NCI-H2196 (cell line): Measurements from ENCODE around the gene SPPL3.
"Not testable (repeated sequence)": the region's sequence is repeated elsewhere in the genome, so short reads cannot be mapped to it uniquely, and the experiment has no call there.

Experiments
- DNase-seq: peaks from one replicate; lab custom pipeline; 2025; ENCODE audit not compliant: unreplicated experiment; lab: John Stamatoyannopoulos, UW

Gene SPPL3

DNA sequence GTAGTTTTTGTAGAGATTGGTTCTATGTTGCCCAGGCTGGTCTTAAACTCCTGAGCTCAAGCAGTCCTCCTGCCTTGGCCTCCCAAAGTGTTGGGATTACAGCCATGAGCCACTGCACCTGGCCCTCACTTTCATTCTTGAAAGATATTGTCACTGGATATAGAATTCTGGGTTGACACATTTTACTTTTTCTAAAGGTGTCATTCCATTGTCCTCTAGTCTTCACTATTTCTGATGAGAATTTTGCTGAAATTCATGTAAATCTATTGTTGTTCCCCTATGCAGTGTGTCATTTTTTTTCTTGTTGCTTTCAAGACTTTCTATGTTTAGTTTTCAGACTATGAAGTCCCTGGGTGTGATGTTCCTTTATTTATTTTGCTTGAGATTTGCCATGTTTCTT, 149.4 kb downstream of the SPPL3 start:
- no peak for DNase-seq

DNA sequence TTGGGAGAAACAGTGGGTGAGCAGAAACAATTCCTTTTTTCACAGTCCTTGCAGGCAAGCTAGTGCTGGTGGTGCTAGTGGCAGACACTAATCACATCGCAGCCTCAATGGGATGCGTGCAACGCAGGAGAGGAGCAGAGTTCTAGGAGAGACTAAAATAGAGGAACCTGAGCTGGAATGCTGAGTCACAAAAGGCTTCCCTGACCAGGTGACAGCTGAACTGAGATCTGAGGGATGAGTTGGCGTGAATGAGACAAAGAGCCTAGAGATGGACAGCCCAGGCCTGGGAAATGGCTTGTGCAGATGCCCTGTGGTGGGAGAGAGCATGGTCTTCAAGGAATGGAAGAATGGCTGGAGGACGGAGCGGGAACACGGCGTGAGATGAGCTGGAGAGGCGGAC, 152.8 kb downstream of the SPPL3 start:
- no peak for DNase-seq

DNA sequence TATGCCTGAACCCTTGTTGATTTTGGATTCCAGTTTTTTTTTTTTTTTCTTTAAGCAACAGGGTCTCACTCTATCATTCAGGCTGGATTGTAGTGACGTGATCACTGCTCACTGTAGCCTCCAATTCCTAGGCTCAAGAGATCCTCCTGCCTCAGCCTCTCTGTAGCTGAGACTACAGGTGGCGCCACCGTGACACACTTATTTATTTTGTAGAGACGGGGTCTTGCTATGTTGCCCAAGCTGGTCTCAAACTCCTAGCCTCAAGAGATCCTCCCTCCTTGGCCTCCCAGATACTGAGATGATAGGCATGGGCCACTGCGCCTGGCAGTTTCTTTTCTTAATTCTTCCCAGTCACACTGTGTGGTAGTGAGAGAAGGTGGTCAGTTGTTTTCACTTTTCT, 153.4 kb downstream of the SPPL3 start:
- DNase-seq: no peak

DNA sequence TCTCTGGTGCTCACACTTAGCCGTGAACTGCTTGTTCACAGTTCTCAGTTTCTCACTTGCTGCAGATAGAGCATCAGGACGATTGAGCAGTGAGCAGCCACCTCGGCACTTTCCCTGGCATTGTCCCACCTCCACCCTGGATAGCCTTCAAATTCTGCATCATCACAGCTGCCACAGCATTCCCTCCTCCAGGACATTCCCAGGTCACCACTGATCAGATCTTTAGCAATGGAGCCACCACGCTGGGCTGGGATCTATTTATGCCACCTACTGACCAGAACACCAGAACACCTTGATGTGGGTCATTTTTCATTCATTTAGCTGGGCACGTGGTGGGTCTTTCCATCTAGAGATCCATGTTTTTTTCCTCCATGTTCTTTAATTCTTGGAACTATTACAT, 154.9 kb downstream of the SPPL3 start:
- DNase-seq: no peak

DNA sequence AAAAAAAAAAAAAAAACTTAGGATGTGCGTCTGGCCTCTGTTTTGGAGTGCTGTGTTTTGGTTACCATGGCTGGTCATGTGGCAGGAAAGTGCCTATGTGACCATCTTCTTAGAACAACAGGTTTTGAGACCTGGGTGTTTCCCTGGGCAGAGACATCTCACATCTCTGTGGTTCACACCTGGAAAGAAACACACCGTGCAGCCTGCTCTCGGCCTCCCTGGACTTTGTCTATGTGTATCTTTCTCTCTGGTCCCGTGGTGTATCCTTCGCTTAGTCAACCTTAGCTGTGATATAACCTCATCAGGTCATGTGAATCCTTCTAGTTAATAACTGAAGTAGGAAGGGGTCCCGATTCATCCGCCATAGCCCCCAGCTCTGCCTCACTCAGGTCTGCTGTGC, 155.9 kb downstream of the SPPL3 start:
- no peak for DNase-seq

DNA sequence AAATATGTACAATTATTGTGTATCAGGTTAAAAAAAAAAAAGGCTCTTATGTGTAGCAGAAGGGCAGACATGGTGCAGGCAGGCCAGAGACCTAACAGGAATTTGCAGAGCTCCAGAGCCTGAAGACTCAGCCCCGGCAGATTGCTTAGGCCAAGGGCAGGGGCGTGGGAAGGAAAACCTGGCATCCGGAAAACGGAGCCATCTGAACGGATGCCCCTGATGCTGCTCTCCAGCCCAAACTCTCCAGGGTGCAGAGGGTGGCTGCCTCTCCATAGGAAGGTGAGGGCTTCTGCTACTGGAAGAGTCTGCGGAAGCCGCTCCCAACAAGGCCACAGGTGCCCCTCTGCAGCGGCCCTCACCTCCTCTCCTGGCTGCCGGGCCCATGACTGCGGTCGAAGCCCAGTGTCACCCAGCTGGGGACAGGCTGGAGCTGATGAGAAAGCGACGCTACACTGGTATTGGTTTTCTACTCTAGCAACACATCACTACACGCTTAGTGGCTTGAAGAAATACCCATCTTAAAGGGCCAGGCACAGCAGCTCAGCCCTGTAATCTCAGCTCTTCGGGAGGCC, 159.2 kb downstream of the SPPL3 start:
- DNase-seq: no peak

DNA sequence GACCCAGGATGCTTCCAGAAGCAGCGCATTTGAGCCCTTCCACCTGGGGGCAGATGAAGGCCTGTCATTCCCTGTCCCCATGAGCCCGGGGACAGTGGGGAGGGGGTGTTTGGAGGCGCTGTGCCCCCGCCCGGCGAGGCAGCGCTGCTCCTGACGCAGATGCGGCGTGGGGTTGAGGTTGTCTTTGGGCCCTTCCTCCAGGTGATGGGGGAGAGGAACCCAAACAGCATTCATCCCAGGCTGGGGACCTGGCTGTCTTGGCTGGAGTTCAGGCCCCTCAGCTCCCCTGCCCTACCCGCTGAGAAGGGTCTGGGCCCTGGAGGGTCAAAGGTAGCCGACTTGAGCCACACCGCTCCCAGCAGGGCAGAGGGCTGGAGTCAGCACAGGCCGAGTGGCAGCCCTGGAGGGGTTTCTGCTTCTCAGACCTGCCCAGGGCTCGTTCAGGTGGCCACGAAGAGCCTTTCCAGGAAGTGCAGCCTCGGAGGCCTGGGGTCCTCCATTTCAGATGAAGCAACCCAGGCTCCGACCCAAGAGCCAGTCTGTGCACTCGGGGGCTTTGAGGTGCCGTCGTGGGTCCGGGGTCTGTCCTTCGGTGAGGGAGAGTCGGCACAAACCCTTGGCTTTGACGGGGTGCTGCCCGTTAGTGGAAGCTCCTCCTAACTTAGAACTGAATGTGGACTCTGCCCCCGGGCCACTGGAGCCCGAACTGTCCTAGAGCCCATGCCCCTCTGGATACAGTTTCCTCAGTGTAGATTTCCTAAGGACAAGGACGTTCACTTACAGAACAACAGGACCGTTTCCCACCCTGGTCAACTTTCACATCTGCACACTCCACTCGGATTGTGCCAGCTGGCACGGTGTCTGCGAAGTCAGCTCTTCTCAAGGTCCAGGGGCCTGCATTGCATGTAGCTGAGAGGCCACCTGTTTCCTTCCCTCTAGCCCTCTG, 162.4 kb downstream of the SPPL3 start:
- no peak for DNase-seq

DNA sequence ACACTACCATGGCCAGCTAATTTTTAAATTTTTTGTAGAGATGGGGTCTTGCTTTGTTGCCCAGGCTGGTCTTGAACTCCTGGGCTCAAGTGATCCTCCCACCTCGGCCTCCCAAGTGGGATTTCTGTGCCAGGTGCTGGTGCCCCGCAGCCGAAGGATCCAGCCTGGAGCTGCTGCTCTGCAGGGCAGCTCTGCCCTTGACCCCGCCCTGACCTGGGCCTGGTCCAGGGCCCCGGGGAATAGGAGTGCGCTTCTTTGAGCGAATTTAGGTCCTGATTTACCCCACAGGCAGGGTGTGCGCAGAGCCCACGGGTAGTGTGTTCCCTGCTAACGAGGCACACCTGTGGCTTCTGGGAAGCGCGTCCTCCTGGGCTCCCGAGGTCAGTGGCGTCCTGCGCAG, 163.3 kb downstream of the SPPL3 start:
- no peak for DNase-seq

DNA sequence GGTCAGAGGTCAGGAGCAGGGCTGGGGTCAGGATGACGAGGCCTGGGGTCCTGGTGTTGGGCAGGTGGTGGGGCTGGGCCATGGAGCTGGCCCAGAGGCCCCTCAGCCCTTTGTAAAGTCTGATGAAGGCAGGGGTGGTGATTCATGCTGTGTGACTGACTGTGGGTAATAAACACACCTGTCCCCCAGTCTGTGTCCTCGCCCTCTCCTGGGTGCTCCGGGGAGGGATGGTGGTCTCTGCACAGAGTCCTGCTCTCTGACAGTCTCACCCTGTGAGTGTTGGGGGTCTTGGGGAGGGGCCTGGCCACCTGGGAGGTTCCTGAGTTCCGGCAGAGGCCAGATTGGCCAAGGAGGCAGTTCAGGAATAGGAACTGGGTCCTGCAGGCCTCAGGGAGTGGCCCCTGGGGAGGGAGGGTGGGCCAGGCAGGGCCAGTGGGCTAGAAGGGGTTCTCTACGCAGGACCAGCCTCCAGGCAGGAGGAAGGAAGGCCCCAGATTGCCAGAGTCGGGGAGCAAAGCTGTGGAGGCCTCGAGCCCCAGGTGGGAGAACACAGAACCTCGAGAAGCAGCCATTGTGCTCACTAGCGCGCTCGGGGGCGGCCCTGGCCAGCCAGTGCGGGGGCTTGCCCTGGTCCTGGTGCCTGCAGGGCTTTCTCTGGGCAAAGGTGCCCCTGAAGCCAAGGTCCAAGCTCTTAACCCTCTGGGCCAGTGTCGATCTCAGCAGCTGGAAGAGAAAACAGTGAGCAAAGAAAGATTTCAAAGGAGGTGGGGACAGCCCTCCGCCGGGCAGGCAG, 164.1 kb downstream of the SPPL3 start:
- no peak for DNase-seq

DNA sequence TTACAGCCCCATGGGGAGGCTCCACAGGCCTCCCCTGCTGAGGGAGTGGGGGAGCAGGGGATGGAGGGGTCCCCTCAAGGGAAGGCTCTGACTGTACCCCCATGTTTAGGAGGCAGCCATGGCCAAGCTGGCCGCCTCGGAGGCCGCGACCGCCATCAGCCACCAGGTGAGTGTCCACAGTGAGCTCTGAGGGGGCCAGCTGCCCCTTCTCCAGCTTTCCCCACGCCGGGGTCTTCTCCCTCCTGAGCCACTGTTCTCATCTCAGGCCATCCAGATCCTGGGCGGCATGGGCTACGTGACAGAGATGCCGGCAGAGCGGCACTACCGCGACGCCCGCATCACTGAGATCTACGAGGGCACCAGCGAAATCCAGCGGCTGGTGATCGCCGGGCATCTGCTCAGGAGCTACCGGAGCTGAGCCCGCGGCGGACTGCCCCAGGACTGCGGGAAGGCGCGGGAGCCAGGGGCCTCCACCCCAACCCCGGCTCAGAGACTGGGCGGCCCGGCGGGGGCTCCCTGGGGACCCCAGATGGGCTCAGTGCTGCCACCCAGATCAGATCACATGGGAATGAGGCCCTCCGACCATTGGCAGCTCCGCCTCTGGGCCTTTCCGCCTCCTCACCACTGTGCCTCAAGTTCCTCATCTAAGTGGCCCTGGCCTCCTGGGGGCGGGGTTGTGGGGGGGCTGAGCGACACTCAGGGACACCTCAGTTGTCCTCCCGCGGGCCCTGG, 165.0 kb downstream of the SPPL3 start:
- no peak for DNase-seq

DNA sequence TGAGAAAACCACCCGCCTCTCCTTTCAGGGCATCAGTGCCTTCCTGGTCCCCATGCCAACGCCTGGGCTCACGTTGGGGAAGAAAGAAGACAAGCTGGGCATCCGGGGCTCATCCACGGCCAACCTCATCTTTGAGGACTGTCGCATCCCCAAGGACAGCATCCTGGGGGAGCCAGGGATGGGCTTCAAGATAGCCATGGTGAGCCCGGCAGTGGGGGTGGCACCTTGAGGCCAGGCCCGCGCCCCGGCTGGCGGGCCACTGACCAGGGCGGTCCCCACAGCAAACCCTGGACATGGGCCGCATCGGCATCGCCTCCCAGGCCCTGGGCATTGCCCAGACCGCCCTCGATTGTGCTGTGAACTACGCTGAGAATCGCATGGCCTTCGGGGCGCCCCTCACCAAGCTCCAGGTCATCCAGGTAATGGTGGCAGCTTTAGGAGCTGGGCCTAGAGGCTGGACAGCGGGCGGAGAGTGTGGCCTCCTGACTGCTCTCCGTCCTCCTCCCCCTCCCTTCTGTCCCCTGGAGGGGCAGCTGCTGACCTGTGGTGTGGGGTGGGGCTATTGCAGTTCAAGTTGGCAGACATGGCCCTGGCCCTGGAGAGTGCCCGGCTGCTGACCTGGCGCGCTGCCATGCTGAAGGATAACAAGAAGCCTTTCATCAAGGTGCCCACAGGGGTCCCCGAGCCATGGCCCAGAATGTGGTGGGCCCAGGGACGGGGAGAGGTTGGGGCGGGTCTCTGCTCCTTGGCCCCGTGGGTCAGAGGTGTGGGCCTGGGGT, 165.7 kb downstream of the SPPL3 start:
- no peak for DNase-seq

DNA sequence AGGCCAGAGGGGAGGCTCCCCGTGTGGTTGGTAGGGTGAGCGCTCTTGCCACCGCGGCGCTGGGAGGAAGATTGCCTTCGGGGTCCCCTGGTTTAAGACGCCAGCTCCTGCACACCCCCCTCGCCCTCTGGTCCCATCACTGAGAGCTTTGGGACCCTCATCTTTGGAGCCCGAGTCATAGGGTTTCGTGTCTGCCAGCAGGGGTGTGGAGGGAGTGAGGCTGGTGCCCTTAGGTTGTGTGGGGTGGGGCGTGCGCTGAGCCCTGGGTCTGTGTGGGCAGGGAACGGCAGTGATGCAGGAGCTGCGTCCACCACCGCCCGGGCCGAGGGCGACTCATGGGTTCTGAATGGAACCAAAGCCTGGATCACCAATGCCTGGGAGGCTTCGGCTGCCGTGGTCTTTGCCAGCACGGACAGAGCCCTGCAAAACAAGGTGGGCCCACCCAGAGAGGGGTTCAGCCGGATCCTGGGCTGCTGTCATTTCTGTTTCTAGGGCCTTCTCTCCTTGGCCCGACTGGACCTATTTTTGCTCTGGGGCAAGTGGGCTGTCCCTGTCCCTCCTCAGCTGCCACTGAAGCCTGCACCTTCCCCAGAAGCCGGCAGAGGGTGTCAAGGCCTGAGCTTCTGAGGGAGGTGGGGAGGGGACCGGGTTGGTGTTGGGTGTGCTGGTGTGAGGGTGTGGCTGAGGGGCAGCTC, 166.5 kb downstream of the SPPL3 start:
- DNase-seq: no peak

DNA sequence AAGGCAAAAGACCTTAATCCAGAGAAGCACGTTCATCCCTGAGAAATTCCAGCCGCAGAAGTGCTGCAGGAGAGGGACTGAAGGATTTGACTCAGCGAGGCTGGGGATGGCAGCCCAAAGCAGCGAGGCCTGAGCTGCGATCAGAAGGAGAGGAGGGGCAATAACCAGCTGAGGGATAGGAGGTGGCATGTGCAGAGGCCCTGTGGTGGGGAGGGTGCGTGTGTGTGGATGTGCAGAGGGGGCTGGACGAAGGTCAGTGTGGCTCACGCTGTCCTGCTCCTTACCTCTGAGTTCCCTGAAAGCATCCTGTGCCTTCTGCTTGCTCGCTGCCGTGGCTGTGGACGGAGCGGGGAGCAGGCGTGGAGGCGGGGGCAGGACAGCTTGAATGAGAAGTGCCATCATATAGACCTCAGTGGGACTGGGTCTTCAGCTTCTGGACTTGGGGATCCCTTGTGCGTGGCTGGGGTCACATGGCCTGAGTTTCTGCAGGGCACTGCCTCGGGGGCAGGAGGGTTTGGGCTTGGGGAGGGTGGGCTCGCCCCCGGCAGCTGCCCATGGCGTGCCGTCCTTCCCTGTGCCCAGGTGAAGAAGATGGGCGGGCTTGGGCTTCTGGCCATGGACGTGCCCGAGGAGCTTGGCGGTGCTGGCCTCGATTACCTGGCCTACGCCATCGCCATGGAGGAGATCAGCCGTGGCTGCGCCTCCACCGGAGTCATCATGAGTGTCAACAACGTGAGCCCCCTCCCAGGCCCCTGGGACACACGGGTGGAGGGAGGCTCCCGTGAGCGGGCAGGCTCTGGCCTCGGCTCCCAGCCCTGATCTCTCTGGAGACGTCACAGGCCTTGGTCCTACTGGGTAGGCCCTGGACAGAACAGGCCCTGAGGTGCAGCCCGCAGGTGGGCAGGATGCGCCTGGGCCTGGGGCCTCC, 167.5 kb downstream of the SPPL3 start:
- DNase-seq: no peak

DNA sequence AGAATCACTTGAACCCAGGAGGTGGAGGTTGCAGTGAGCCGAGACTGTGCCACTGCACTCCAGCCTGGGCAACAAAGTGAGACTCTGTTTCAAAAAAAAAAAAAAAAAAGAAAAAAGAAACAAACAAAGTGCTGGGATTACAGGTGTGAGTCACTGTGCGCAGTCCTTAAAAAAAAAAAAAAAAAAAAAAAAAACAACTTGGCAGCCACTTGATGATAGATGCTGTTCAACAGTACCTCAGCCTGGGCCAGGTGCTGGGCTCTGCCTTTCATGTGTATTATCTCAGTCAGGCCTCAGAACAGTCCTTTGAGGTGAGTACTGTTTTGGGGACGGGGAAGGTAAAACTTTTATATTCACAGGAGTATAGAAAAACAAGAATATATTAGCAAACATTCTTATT, 169.0 kb downstream of the SPPL3 start:
- DNase-seq: no peak

DNA sequence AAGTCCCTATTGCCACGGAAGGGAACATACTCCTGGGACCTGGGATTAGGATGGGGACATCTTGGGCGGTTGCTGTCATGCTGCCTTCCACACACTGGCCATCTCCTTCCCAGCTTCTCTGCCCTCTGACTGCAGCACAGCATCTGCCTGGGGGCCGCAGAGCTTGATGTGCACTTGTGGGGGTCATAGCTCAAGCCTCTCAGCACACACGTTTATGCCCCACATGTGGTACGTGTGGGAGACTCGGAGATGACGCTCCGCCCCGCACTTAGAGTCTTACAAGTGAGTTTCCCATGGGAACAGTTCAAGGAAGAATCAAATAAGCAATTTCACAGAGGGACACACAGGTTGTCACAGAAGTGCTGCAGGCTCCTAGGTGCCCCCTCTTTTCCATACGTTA, 169.9 kb downstream of the SPPL3 start:
- DNase-seq: no peak

DNA sequence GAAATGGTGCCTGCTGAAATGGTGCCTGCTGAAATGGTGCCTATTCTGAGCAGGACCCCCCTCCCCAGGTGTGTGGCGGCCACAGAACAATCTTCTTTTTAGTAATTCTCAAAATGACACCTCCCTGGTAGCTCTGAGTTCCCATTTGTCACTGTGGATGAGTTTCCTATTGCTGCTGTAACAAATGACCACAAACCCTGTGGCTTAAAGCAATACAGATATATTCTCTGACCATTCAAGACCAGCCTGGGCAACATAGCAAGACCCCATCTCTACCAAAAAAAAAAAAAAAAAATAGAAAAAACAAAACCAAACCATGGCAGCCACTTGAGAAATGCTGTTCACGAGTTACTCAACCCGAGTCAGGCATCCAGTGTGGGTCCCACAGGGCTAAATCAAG, 170.6 kb downstream of the SPPL3 start:
- DNase-seq: no peak

DNA sequence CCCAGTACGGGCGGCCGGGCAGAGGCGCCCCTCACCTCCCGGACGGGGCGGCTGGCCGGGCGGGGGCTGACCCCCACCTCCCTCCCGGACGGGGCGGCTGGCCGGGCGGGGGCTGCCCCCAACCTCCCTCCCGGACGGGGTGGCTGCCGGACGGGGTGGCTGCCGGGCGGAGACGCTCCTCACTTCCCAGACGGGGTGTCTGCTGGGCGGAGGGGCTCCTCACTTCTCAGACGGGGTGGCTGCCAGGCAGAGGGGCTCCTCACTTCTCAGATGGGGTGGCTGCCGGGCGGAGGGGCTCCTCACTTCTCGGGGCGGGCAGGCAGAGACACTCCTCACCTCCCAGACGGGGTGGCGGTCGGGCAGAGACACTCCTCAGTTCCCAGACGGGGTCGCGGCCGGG, 172.0 kb downstream of the SPPL3 start:
- not testable (repeated sequence) for DNase-seq

DNA sequence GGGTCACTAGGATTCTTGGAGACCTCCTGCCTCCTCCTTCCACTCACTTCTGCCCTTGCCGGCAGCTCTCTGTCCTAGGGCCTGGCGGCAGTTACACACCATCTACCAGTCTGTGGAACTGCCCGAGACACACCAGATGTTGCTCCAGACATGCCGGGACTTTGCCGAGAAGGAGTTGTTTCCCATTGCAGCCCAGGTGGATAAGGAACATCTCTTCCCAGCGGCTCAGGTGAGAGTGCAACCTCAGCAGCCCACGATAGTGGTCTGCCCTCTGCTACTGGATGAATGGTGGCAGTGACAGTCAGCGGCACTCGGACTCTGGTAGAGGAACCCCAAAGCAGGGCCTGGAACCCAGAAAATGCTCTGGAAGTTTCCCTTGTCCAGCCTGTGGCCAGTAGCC, 177.2 kb downstream of the SPPL3 start:
- DNase-seq: no peak

DNA sequence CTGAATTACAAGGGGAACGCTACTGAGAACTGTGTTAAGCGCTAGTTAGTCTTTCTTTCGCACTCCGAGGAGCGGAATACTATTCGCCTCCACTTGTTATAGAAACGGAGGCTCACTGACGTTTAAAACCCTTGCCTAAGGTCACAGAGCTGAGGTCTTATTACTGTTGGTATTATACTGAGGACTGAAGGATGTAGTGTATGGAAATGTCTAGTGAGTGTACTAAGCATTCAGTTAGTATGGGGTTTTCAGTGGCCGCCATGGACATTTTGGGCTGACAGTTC, 177.7 kb downstream of the SPPL3 start:
- DNase-seq: no peak
